GM21723 (cell line): Measurements from ENCODE around the gene USP19.

Experiments used
- ATAC-seq: cut with Tn5 transposase; IDR thresholded peaks from one replicate; pipeline ENCODE4 v1.9.1; 2021; ENCODE audit warnings: mild to moderate bottlenecking, moderate library complexity; ENCODE audit not compliant: unreplicated experiment

Gene USP19

GRCh38 chr3:49120438-49121131, at the start of gene USP19:
Gene USP19 (minus strand): TSS chr3:49120823. CDS start chr3:49119145, 1,678 bp downstream.
- peak; percentile 90 for ATAC-seq

- ATAC-seq, result no peak
These were observed 46.3 kb upstream of the USP19 start for GRCh38 chr3:49166752-49167556.

GRCh38 chr3:49165771-49166751, 45.4 kb upstream of the USP19 start, which contains the start of gene CCDC71:
Gene CCDC71 (minus strand): TSS chr3:49166331. CDS start chr3:49164208, 2,123 bp downstream.
- peak; percentile 61 for ATAC-seq

GRCh38 chr3:49164983-49165720, 44.5 kb upstream of the USP19 start:
- ATAC-seq, result no peak

- ATAC-seq, result no peak
These were observed 43.0 kb upstream of the USP19 start for GRCh38 chr3:49163609-49164008.

GRCh38 chr3:49162751-49163419, 42.3 kb upstream of the USP19 start:
- ATAC-seq, result no peak

GRCh38 chr3:49161808-49162530, 41.3 kb upstream of the USP19 start:
- ATAC-seq, result no peak

- no peak for ATAC-seq
These were observed 40.6 kb upstream of the USP19 start for GRCh38 chr3:49161197-49161596.

GRCh38 chr3:49158792-49159191, 38.2 kb upstream of the USP19 start:
- no peak for ATAC-seq

GRCh38 chr3:49158103-49158709, 37.6 kb upstream of the USP19 start:
- ATAC-seq, result no peak

GRCh38 chr3:49157289-49157688, 36.7 kb upstream of the USP19 start:
- no peak for ATAC-seq

GRCh38 chr3:49153349-49153912, 32.8 kb upstream of the USP19 start:
- ATAC-seq, result no peak

GRCh38 chr3:49151610-49152009, 31.0 kb upstream of the USP19 start:
- no peak for ATAC-seq

- no peak for ATAC-seq
These were observed 27.5 kb upstream of the USP19 start for GRCh38 chr3:49148159-49148558.

GRCh38 chr3:49140080-49140479, 19.5 kb upstream of the USP19 start:
- ATAC-seq, result no peak

GRCh38 chr3:49135499-49135898, 14.9 kb upstream of the USP19 start:
- ATAC-seq, result no peak

GRCh38 chr3:49134471-49135265, 14.0 kb upstream of the USP19 start:
- ATAC-seq, result no peak
